Activated T-helper 1 cell treated with anti-CD3 and anti-CD28 coated beads, Interleukin-12 subunit alpha, Interleukin-12 subunit beta, Interleukin-2, Interleukin-4 antibody, amounts not matched to agents 30 ng/mL and 10 ng/mL and 1 ng/mL, durations not matched to agents 14 hours and 24 hours and 36 hours (primary cell): ENCODE results near the gene GCH1. TPM values are rescaled to one million over a fixed set of nuclear protein-coding genes. Genes with fewer than 3 reads are reported as not detected.
"Not testable (repeated sequence)": the region's sequence is repeated elsewhere in the genome, so short reads cannot be mapped to it uniquely, and the experiment has no call there.

Experiments
- DNase-seq: peaks from one replicate; pipeline ENCODE4 v3.0.0; 2021; ENCODE audit warnings: low spot score
- H3K27ac Mint-ChIP-seq: one replicate; pipeline ENCODE4 v1.8.0; 2021; ENCODE audit warnings: mild to moderate bottlenecking, mixed read lengths
- H3K27me3 Mint-ChIP-seq: one replicate; pipeline ENCODE4 v1.8.0; 2022; ENCODE audit warnings: mild to moderate bottlenecking, moderate library complexity, mixed read lengths; ENCODE audit not compliant: insufficient read depth
- H3K36me3 Mint-ChIP-seq: one replicate; pipeline ENCODE4 v1.8.0; 2021; ENCODE audit warnings: low read depth, mixed read lengths
- H3K4me1 Mint-ChIP-seq: one replicate; pipeline ENCODE4 v1.8.0; 2021; ENCODE audit warnings: low read depth, mixed read lengths
- H3K4me3 Mint-ChIP-seq: one replicate; pipeline ENCODE4 v1.8.0; 2021; ENCODE audit warnings: mild to moderate bottlenecking, moderate library complexity, mixed read lengths
- H3K9me3 Mint-ChIP-seq: one replicate; pipeline ENCODE4 v1.8.0; 2021; ENCODE audit warnings: mixed read lengths
- intact Hi-C: fragments of 100-400 bp; cut with micrococcal nuclease; formaldehyde crosslinking; loops from one replicate; pipeline ENCODE4 v1.15.1; 2024
- total RNA-seq: library from RNA; stranded (reverse); gene quantifications from 2 replicates; pipeline ENCODE4 v1.2.3, GENCODE V29; 2022

The GCH1 gene
- total RNA-seq, 1 donor from 2014 or later, result 61.4 TPM

GRCh38 chr14:54901380-54902142 is 1.1 kb downstream of the GCH1 start:
- intact Hi-C loops, result loop anchor here (1.0 to 10.0 kb wide), 11 partner anchors 8 to 505 kb away; partner anchors contain the start of genes CGRRF1, CNIH1, GMFB and MAPK1IP1L
- H3K4me3 Mint-ChIP-seq, result peak overlapping the region; percentile 89
- no peak for DNase-seq
- peaks cover 3% of the 10 kb centered on the region for H3K9me3 Mint-ChIP-seq
- H3K36me3 Mint-ChIP-seq, result peaks cover 14% of the 10 kb centered on the region
- H3K4me1 Mint-ChIP-seq, result peaks cover 38% of the 10 kb centered on the region
- H3K27me3 Mint-ChIP-seq, result no peaks in the 10 kb centered on the region
- H3K27ac Mint-ChIP-seq, result peak overlapping the region; percentile 84

GRCh38 chr14:54899573-54899972 is 3.1 kb downstream of the GCH1 start:
- Mint-ChIP-seq H3K27me3 (no peaks in the 10 kb centered on the region), H3K9me3 (no peaks in the 10 kb centered on the region), H3K27ac (no peak overlapping the region), H3K4me3 (peak overlapping the region; percentile 5), H3K36me3 (peaks cover 15% of the 10 kb centered on the region), H3K4me1 (peaks cover 36% of the 10 kb centered on the region)
- no peak for DNase-seq
- intact Hi-C loops, result no loop called here

- H3K27me3 Mint-ChIP-seq, H3K9me3 Mint-ChIP-seq, intact Hi-C loops, H3K27ac Mint-ChIP-seq, DNase-seq, H3K4me3 Mint-ChIP-seq: not testable (repeated sequence)
- Mint-ChIP-seq H3K36me3 (peaks cover 18% of the 10 kb centered on the region), H3K4me1 (peaks cover 41% of the 10 kb centered on the region)
These were observed 4.6 kb downstream of the GCH1 start for GRCh38 chr14:54897809-54898555.

GRCh38 chr14:54895683-54896082 is 6.9 kb downstream of the GCH1 start:
- no peak for DNase-seq
- no peaks in the 10 kb centered on the region for H3K9me3 Mint-ChIP-seq
- peaks cover 45% of the 10 kb centered on the region for H3K4me1 Mint-ChIP-seq
- peak overlapping the region; percentile 14 for H3K27ac Mint-ChIP-seq
- no peaks in the 10 kb centered on the region for H3K27me3 Mint-ChIP-seq
- intact Hi-C loops, result no loop called here
- no peak overlapping the region for H3K4me3 Mint-ChIP-seq
- H3K36me3 Mint-ChIP-seq, result peaks cover 26% of the 10 kb centered on the region

GRCh38 chr14:54894995-54895394 is 7.6 kb downstream of the GCH1 start:
- peaks cover 23% of the 10 kb centered on the region for H3K36me3 Mint-ChIP-seq
- intact Hi-C loops, result no loop called here
- no peaks in the 10 kb centered on the region for H3K27me3 Mint-ChIP-seq
- H3K9me3 Mint-ChIP-seq, result no peaks in the 10 kb centered on the region
- H3K4me1 Mint-ChIP-seq, result peaks cover 45% of the 10 kb centered on the region
- no peak overlapping the region for H3K4me3 Mint-ChIP-seq
- no peak for DNase-seq
- H3K27ac Mint-ChIP-seq, result peak overlapping the region; percentile 54

- Mint-ChIP-seq H3K9me3 (no peaks in the 10 kb centered on the region), H3K4me1 (peaks cover 55% of the 10 kb centered on the region)
- intact Hi-C loops, result loop anchor here (1.0 kb wide), 3 partner anchors 9 to 329 kb away; partner anchors contain the start of gene GCH1
These were observed 9.4 kb downstream of the GCH1 start for GRCh38 chr14:54893151-54893760.

GRCh38 chr14:54891471-54892245 is 11.0 kb downstream of the GCH1 start:
- intact Hi-C loops, result no loop called here

More at GRCh38 chr14:54893151-54893760, 9.4 kb downstream of the GCH1 start:
- H3K27me3 Mint-ChIP-seq, result no peaks in the 10 kb centered on the region
- H3K27ac Mint-ChIP-seq, result peak overlapping the region; percentile 36
- no peak for DNase-seq
- H3K4me3 Mint-ChIP-seq, result no peak overlapping the region
- H3K36me3 Mint-ChIP-seq, result peaks cover 19% of the 10 kb centered on the region

GRCh38 chr14:54890788-54891187 is 11.8 kb downstream of the GCH1 start:
- H3K4me1 Mint-ChIP-seq, result peaks cover 54% of the 10 kb centered on the region

More at GRCh38 chr14:54891471-54892245, 11.0 kb downstream of the GCH1 start:
- Mint-ChIP-seq H3K36me3 (peaks cover 14% of the 10 kb centered on the region), H3K27me3 (no peaks in the 10 kb centered on the region), H3K27ac (no peak overlapping the region), H3K9me3 (no peaks in the 10 kb centered on the region), H3K4me3 (no peak overlapping the region), H3K4me1 (peaks cover 55% of the 10 kb centered on the region)
- no peak for DNase-seq

GRCh38 chr14:54889919-54890318 is 12.7 kb downstream of the GCH1 start:
- Mint-ChIP-seq H3K36me3 (peaks cover 11% of the 10 kb centered on the region), H3K4me3 (no peak overlapping the region), H3K9me3 (no peaks in the 10 kb centered on the region), H3K27ac (no peak overlapping the region), H3K27me3 (no peaks in the 10 kb centered on the region), H3K4me1 (peaks cover 50% of the 10 kb centered on the region)
- intact Hi-C loops, result no loop called here
- no peak for DNase-seq

More at GRCh38 chr14:54890788-54891187, 11.8 kb downstream of the GCH1 start:
- Mint-ChIP-seq H3K27ac (peak overlapping the region; percentile 11), H3K36me3 (peaks cover 14% of the 10 kb centered on the region), H3K27me3 (no peaks in the 10 kb centered on the region), H3K9me3 (no peaks in the 10 kb centered on the region), H3K4me3 (no peak overlapping the region)
- no peak for DNase-seq
- intact Hi-C loops, result no loop called here

- H3K36me3 Mint-ChIP-seq, result peaks cover 19% of the 10 kb centered on the region
- intact Hi-C loops, result loop anchor here (1.0 kb wide), 1 partner anchor 109 kb away; no protein-coding TSS in a partner anchor
- no peak for DNase-seq
- H3K4me3 Mint-ChIP-seq, result peak overlapping the region; percentile 86
- H3K4me1 Mint-ChIP-seq, result peaks cover 49% of the 10 kb centered on the region
- no peaks in the 10 kb centered on the region for H3K27me3 Mint-ChIP-seq
- peak overlapping the region; percentile 94 for H3K27ac Mint-ChIP-seq
- H3K9me3 Mint-ChIP-seq, result no peaks in the 10 kb centered on the region
These were observed 20.1 kb downstream of the GCH1 start for GRCh38 chr14:54882521-54882920.

GRCh38 chr14:54881761-54882401 is 20.7 kb downstream of the GCH1 start:
- no peak for DNase-seq
- Mint-ChIP-seq H3K36me3 (peaks cover 19% of the 10 kb centered on the region), H3K4me1 (peaks cover 47% of the 10 kb centered on the region), H3K9me3 (no peaks in the 10 kb centered on the region), H3K27me3 (no peaks in the 10 kb centered on the region), H3K4me3 (peak overlapping the region; percentile 86), H3K27ac (peak overlapping the region; percentile 94)
- intact Hi-C loops, result loop anchor here (1.0 to 2.0 kb wide), 4 partner anchors 11 to 145 kb away; partner anchors contain the start of genes GCH1, SOCS4 and WDHD1
